Uterus (tissue), 2 donors: ENCODE measurements around the gene GJC2.

ENCODE experiments used
- CTCF ChIP-seq, 4 experiments: fragments of 200-600 bp in 2 of 4; fragments of 450-650 bp in 2 of 4; sonication (generic) in 2 of 4; IDR thresholded peaks; one replicate each; pipeline ENCODE4 v1.5.1; 2016 to 2019; ENCODE audit warnings: antibody characterized with exemption in 4 of 4, mild to moderate bottlenecking in 2 of 4, moderate library complexity in 1 of 4
- POLR2A ChIP-seq, 2 donors: fragments of 450-650 bp; IDR thresholded peaks; one replicate each; pipeline ENCODE4 v1.6.1; 2016; ENCODE audit warnings: antibody characterized with exemption in 2 of 2, mild to moderate bottlenecking in 1 of 2, moderate library complexity in 1 of 2

GRCh38 chr1:228139931-228140723 is 9.6 kb upstream of the GJC2 start, which contains the start of gene GUK1:
- peak in 3 of 4 experiments; percentile 35 to 73 (median 44) for TF ChIP-seq CTCF (IDR thresholded peaks at IDR 0.05)
- TF ChIP-seq POLR2A (IDR thresholded peaks at IDR 0.05): peak; percentile 91 to 99
